Hematopoietic multipotent progenitor cell treated with erythropoietin and hydrocortisone succinate and interleukin-3 and kit ligand, for 15 days (in vitro differentiated cells): ENCODE measurements around the gene RIN2.

Experiments used
- DNase-seq: peaks from one replicate; pipeline ENCODE4 v3.0.0-alpha.2; 2015; ENCODE audit warnings: low spot score

Gene RIN2

GRCh38 chr20:19765913-19766312, 7.9 kb downstream of the RIN2 start:
- no peak for DNase-seq

DNA sequence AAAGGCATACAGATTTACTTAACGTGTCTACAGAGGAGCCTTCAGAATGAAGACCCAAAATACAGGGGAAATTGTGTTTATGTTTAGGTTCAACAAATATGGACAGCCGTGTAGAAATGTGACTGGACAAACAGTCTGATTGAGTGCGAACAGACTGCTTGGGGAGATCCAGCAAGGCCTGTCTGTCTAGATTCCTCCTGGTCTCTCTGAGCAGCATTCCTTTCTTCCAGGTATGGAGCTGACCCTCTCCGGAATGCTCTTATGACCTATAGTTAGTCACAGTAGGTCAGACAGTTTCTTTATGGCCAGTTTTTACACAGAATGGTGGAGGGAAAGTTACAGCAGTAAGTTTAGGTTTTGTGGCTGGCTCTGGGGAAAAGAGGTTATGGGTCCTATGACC, 9.0 kb downstream of the RIN2 start:
- DNase-seq: no peak

GRCh38 chr20:19768325-19768842, 10.3 kb downstream of the RIN2 start:
- DNase-seq: no peak

- DNase-seq: no peak
Measured at GRCh38 chr20:19769507-19769906, 11.4 kb downstream of the RIN2 start.

DNA sequence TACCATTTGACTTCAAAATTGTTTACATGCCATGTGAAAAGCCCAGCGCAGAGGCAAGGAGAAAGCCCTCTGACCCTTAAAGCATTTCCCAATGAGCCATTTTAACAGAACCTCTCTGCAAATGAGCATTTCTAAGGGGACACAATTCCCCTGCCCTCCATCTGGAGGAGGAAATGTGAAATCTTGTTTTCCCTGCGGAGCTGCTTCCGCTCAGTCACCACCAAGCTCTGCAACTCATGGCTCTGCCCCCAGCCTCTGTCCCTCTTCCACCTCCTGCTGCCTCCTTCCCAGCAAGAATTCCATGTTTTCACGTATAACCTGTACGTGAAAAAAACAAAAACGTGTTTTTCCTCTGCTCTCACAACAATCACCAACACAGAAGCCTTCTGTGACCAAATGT, 12.3 kb downstream of the RIN2 start:
- no peak for DNase-seq

GRCh38 chr20:19771031-19771430, 13.0 kb downstream of the RIN2 start:
- DNase-seq: no peak

- no peak for DNase-seq
Measured at GRCh38 chr20:19773471-19773870, 15.4 kb downstream of the RIN2 start.

- no peak for DNase-seq
Measured at GRCh38 chr20:19774135-19774933, 16.3 kb downstream of the RIN2 start.

- no peak for DNase-seq
Measured at GRCh38 chr20:19775353-19776253, 17.5 kb downstream of the RIN2 start.

- DNase-seq: no peak
Measured at GRCh38 chr20:19777315-19777714, 19.3 kb downstream of the RIN2 start.

DNA sequence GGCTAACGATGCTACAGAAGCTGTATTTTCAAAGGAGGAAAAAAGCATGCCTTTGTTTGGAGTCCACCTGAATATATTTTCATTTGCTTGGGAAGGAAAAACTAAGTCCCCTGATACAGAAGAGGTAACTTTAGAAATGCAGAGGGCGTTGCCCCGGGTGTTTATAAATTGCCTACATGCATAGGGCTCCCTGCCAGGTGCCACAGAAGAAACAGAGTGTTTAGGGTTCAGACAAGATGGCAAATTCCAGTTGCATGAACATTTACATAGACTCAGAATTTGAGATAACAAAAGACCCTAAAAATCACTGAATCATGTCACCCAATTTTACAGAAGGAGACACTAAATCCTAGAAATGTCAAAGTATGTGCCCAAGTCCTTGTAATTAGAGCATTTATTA, 19.9 kb downstream of the RIN2 start:
- DNase-seq: no peak

DNA sequence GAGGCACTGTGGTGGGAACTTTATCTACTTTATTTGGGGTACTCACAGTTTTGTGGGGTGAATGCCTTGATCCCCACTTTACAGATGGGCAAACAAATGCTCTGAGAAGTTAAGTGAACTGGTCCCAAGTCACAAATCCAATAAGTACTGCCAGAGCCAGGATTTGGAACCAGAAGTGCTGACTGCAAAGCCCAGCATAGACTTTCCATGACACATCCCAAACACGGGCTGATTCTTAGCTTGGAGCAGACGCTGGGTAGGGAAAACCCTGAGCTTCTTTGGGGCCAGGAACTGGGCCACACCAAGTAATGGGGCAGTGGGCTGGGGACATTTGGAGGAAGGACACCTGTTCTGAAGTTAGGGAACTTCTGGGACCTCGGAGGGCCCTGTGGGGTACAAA, 20.3 kb downstream of the RIN2 start:
- no peak for DNase-seq

GRCh38 chr20:19779634-19780033, 21.6 kb downstream of the RIN2 start:
- DNase-seq: no peak

- no peak for DNase-seq
Measured at GRCh38 chr20:19780261-19780660, 22.2 kb downstream of the RIN2 start.

GRCh38 chr20:19781235-19781634, 23.2 kb downstream of the RIN2 start:
- DNase-seq: no peak

GRCh38 chr20:19782669-19783068, 24.6 kb downstream of the RIN2 start:
- no peak for DNase-seq

DNA sequence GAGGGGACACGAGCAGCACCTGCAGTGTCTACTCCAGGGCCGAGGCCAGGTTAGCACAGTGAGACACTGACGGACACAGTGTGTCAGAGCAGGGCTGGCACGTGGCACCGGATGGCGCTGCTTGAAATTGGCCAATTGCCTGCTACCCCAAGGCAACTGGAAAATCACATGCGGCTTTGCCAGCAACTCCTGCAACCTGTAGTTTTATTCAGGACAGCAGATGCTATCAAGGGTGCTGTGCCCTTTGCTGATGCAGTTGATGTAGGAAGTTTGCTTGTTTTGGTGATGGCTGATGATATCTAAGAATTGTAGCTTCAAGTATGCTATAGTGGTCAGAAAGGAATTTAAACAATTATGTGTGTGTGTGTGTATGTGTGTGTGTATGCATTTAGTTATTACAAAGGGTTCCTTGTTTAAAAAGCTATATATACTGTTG, 25.9 kb downstream of the RIN2 start:
- DNase-seq: no peak

GRCh38 chr20:19784511-19785172, 26.6 kb downstream of the RIN2 start:
- DNase-seq: peak; percentile 20

DNA sequence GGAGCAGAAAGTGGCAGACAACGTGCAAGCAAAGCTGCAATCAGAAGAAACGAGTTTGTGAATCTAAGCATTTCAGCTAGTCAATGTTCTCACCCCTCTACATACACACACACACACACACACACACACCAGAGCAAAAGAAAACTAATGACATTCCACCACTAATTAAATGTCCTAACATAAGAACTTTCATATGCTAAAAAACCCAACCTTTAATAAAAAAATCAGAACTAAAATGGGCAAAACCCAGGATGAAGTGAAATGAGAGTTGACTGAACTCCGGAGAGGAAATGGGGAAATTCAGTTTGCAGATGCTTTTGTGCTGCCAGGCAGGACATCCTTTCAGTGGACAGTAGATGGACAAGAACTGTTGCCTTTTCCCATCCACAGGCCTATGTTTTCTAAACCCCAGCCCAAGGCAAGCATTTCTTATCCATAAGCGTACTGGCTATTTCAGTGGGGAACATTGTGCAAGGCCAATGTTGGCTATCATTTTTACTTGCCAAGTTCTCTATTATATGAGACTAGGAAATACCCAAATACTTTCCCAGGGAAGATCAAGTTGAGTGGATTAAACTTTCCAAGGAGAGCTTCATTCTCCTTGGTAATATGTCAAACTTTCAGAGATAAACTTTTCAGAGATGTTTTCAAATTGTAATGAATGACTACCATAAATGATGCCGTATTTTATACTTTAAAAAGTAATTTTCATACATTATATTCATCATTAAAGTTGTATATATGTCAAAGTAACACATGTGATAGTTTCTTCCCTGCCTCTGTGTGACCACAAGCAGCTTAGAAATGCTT, 27.3 kb downstream of the RIN2 start:
- no peak for DNase-seq

DNA sequence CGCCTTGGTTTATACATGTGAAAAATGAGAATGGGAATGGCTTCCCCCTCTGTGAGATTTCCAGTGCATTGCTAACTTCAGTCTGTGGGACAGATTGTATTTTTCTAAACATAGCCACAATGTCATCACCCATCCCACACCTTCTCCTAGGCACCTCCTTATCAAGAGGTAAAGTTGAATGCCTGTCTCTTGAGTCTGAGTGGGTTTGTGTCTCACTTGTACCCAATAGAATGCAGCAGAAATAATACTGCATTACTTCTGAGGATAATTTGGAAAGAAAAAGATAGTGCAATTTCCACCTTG, 27.9 kb downstream of the RIN2 start:
- DNase-seq: no peak

DNA sequence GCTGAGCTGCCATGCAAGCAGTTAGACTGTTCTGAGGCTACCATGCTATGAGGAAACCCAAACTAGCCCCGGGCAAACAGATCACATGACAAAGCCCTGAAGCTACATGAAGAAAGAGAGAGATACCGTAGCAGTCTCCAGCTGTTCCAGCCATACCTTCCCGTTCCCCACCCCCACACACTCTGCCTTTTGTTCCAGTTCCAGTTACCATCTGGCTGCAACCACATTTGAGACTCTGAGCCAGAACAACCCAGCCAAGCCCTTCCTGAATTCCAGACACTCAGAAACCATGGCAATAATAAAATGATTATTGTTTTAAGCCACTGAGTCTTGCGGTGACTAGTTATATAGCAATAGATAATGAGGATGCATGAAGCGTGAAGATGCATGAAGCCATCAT, 28.3 kb downstream of the RIN2 start:
- no peak for DNase-seq

DNA sequence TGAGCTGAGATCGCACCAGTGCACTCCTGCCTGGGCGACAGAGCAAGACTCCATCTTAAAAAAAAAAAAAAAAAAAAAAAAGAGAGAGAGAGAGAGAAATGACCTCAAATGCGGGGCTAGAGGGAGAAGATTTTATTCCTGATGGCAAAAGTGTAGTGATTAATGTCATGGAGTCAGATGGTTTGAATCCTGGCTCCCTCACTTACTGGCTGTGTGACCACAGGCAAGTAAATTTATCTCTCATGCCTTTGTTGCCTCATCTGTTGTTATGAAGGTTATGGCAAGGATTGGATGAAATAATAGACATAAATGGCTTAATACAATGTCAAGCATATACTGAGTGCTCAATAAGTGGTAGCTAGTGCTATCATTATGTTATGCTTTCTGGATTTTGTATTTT, 29.3 kb downstream of the RIN2 start:
- no peak for DNase-seq
